HepG2 (cell line): Measurements from ENCODE around the gene RPL26. TPM values are rescaled to one million over a fixed set of nuclear protein-coding genes. Genes with fewer than 3 reads are reported as not detected.

ENCODE experiments used
- ARHGAP35 ChIP-seq: sonication (generic); formaldehyde crosslinking; IDR thresholded peaks from 2 replicates; pipeline ENCODE4 v1.9.0; 2022; ENCODE audit warnings: mild to moderate bottlenecking, inconsistent platforms, moderate library complexity, missing genetic modification reagents, borderline replicate concordance
- FOXP1 ChIP-seq, 2 experiments: fragments of 450-650 bp in 1 of 2; IDR thresholded peaks; 2 replicates each; pipeline ENCODE4 v1.6.1; 2017 to 2018; ENCODE audit warnings: antibody characterized with exemption in 1 of 2
- GLMP ChIP-seq: sonication (generic); formaldehyde crosslinking; IDR thresholded peaks from 2 replicates; pipeline ENCODE4 v1.9.0; 2021; ENCODE audit warnings: missing genetic modification reagents, mild to moderate bottlenecking, borderline replicate concordance
- GZF1 ChIP-seq: sonication (generic); formaldehyde crosslinking; IDR thresholded peaks from 2 replicates; pipeline ENCODE4 v1.5.1; 2020; ENCODE audit warnings: mild to moderate bottlenecking, missing genetic modification reagents
- IKZF5 ChIP-seq: IDR thresholded peaks from 2 replicates; pipeline ENCODE4 v1.6.1; 2018; ENCODE audit warnings: missing genetic modification reagents, mild to moderate bottlenecking, missing compliant biosample characterization
- KDM4B ChIP-seq: sonication (generic); formaldehyde crosslinking; IDR thresholded peaks from 2 replicates; pipeline ENCODE4 v1.4.0; 2020; ENCODE audit warnings: missing genetic modification reagents
- SP5 ChIP-seq: IDR thresholded peaks from 2 replicates; pipeline ENCODE4 v1.6.1; 2016; ENCODE audit warnings: low read depth, borderline replicate concordance
- TAF1 ChIP-seq: sonication (generic); formaldehyde crosslinking; IDR thresholded peaks from 2 replicates; pipeline ENCODE4 v1.4.0; 2020; ENCODE audit warnings: missing genetic modification reagents
- YEATS4 ChIP-seq: sonication (generic); formaldehyde crosslinking; IDR thresholded peaks from 2 replicates; pipeline ENCODE4 v1.4.0; 2020; ENCODE audit warnings: missing genetic modification reagents, borderline replicate concordance
- ZBTB34 ChIP-seq: sonication (generic); formaldehyde crosslinking; IDR thresholded peaks from 2 replicates; pipeline ENCODE4 v1.8.0; 2022; ENCODE audit warnings: mild to moderate bottlenecking, missing genetic modification reagents
- ZNF205 ChIP-seq: IDR thresholded peaks from 2 replicates; pipeline ENCODE4 v1.6.1; 2018; ENCODE audit warnings: missing biosample characterization, missing genetic modification reagents
- ZNF225 ChIP-seq: sonication (generic); formaldehyde crosslinking; IDR thresholded peaks from 2 replicates; pipeline ENCODE4 v1.4.0; 2020; ENCODE audit warnings: mild to moderate bottlenecking, missing genetic modification reagents
- ZNF296 ChIP-seq: sonication (generic); formaldehyde crosslinking; conservative IDR thresholded peaks from 2 replicates; pipeline ENCODE4 v1.5.0; 2020; ENCODE audit warnings: mild to moderate bottlenecking, missing genetic modification reagents
- ZNF367 ChIP-seq: sonication (generic); formaldehyde crosslinking; IDR thresholded peaks from 2 replicates; pipeline ENCODE4 v1.4.0; 2020; ENCODE audit warnings: missing genetic modification reagents, borderline replicate concordance
- ZNF414 ChIP-seq: sonication (generic); formaldehyde crosslinking; IDR thresholded peaks from 2 replicates; pipeline ENCODE4 v1.5.0; 2020; ENCODE audit warnings: missing genetic modification reagents
- ZNF646 ChIP-seq: sonication (generic); formaldehyde crosslinking; IDR thresholded peaks from 2 replicates; pipeline ENCODE4 v1.9.0; 2021; ENCODE audit warnings: mild to moderate bottlenecking, missing genetic modification reagents
- ZNF704 ChIP-seq: sonication (generic); formaldehyde crosslinking; IDR thresholded peaks from 2 replicates; pipeline ENCODE4 v1.8.1; 2023; ENCODE audit warnings: mild to moderate bottlenecking, inconsistent platforms, moderate library complexity, missing genetic modification reagents, borderline replicate concordance
- ZNF878 ChIP-seq: sonication (generic); formaldehyde crosslinking; IDR thresholded peaks from 2 replicates; pipeline ENCODE4 v1.8.1; 2023; ENCODE audit warnings: mild to moderate bottlenecking, missing genetic modification reagents, moderate library complexity
- polyA plus RNA-seq, 8 experiments: library from polyadenylated mRNA; depleted of rRNA in 3 of 8; stranded (reverse) in 7 of 8; unstranded in 1 of 8; fragments of >200 nt; fragmentation: Illumina TruSeq in 4 of 8; extraction: Trizol in 4 of 8; gene quantifications; 2 replicates each; pipeline versions ENCODE4 v1.2.1 to v1.2.3, GENCODE V29; 2011 to 2016; ENCODE audit warnings: low read depth in 4 of 8, missing spikeins in 1 of 8, mixed read lengths in 1 of 8; ENCODE audit not compliant: insufficient read depth in 1 of 8
- total RNA-seq, 5 experiments: library from RNA; depleted of rRNA; stranded (reverse); fragments of >200 nt; fragmentation: Illumina TruSeq; extraction: Trizol; gene quantifications; 2 replicates each; pipeline ENCODE4 v1.2.3, GENCODE V29; 2016; ENCODE audit warnings: low read depth in 1 of 5

The RPL26 gene
- total and polyA plus RNA-seq, 2 of the 13 experiments (the other 11 are each of a cell fraction or from before 2014, with no cell fraction given), result 2,817 to 3,529 TPM

- TF ChIP-seq ZNF646 (CRISPR knock-in tag) (no peak), ARHGAP35 (CRISPR knock-in tag) (no peak), ZNF704 (CRISPR knock-in tag) (no peak), ZNF878 (no peak), GLMP (CRISPR knock-in tag) (no peak), ZNF367 (CRISPR knock-in tag) (no peak), ZNF296 (CRISPR knock-in tag) (no peak), FOXP1 (IDR thresholded peaks at IDR 0.05) (no peak), FOXP1 (CRISPR knock-in tag; IDR thresholded peaks at IDR 0.05) (peak; percentile 89), ZNF225 (CRISPR knock-in tag) (no peak), ZBTB34 (no peak), YEATS4 (CRISPR knock-in tag) (no peak), ZNF205 (CRISPR knock-in tag) (no peak), IKZF5 (CRISPR knock-in tag) (peak; percentile 74; the same call in 1 of the 2 replicates), ZNF414 (CRISPR knock-in tag) (no peak), SP5 (CRISPR knock-in tag) (0 out of 2 replicates have a peak, but pooled peaks have one; percentile 49), GZF1 (CRISPR knock-in tag) (no peak), TAF1 (CRISPR knock-in tag) (no peak), KDM4B (CRISPR knock-in tag) (0 out of 2 replicates have a peak, but pooled peaks have one; percentile 29)
Observed at GRCh38 chr17:8417806-8418205, 34.8 kb upstream of the RPL26 start (continued).
